ENCODE measurements around the gene TES. TPM values are rescaled to one million over a fixed set of nuclear protein-coding genes. Genes with fewer than 3 reads are reported as not detected.

Gene TES
- total and polyA plus RNA-seq, 9 of the 15 experiments (the other 6 are each of a cell fraction or from before 2014, with no cell fraction given), result 20.7 to 61.6 (median 53.8) TPM

DNA sequence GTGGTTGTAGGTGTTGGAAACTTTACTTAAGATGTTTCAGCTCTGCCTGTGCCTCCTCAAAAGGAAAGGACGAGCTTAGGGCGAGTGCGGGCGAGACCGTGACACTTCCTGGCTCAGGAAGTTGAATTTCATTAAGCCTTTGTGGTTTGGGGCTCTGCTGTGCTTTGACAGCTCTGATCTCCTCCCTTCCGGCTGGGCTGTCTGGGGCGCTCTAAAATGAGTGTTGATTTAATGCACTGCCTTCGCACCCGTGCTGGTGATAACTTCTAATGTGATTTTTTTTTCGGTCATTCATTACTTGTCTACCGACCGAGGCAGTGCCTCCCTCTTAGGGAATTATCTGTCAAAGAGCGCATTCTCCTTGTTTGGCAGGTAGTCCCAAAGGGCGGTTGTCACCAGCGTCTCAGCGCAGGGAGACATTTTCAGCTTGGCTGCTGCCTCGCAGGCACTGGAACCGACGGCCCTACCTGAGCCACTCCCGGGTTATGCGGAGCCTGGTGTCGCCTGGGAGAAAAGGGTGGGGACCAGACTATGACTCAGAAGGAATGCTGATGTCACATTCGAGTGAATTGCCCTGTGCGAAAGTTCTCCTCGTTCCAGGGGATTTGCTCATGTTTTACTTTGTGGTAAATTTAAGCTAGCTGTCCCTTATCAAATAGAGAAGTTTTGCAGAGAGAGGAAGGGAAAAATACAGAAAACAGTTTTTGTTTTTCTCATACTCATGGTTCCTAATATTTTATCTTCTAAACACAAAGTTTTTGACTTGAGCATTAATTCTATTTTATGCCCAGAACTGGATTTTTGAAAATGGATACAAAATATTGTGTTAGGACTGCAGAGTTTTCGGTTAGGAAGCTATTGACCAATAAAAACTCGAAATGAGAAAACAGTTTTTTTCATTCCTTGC is 920 bp downstream of the TES start (continued):
- TF ChIP-seq NR2C2 (CRISPR knock-in tag; IDR thresholded peaks at IDR 0.05) (no peak), NR2C2 (tag; IDR thresholded peaks at IDR 0.05) (peak; percentile 39; the same call in 1 of the 2 replicates), CXXC5 (CRISPR knock-in tag; IDR thresholded peaks at IDR 0.05) (peak; percentile 51), RFX5 (IDR thresholded peaks at IDR 0.05; ENCODE audit: low read depth, low read length) (no peak), PML (IDR thresholded peaks at IDR 0.05; ENCODE audit: low read length) (peak; percentile 83; the same call in 1 of the 2 replicates), ELF1 (tag; IDR thresholded peaks at IDR 0.05) (peak; percentile 14), SNRNP70 (optimal IDR thresholded peaks at IDR 0.05; ENCODE audit: low read depth, low read length) (peak; percentile 72), CREM (IDR thresholded peaks at IDR 0.05; ENCODE audit: low read depth) (peak; percentile 91), BCOR (IDR thresholded peaks at IDR 0.05) (peak; percentile 77), NCOA1 (IDR thresholded peaks at IDR 0.05; ENCODE audit: low read depth) (peak; percentile 35; the same call in 1 of the 2 replicates), PTTG1 (tag; IDR thresholded peaks at IDR 0.05; ENCODE audit: low read depth) (no peak), EP300 (IDR thresholded peaks at IDR 0.05; ENCODE audit: low read length) (peak; percentile 54; the same call in 1 of the 2 replicates), ZBTB7A (IDR thresholded peaks at IDR 0.05; ENCODE audit: borderline replicate concordance, control insufficient read depth, low read depth, low read length) (no peak), POLR3A (IDR thresholded peaks at IDR 0.05; ENCODE audit: borderline replicate concordance, extremely low read depth, insufficient read depth, insufficient read length) (no peak), TAF1 (IDR thresholded peaks at IDR 0.05; ENCODE audit: control insufficient read depth, extremely low read depth, insufficient read depth, low read length, severe bottlenecking) (peak; percentile 79), MAZ (CRISPR knock-in tag; conservative IDR thresholded peaks at IDR 0.05 in 1 of 2, IDR thresholded peaks at IDR 0.05 in 1 of 2) (peak in 1 of 2 experiments; percentile 73; a peak in 3 of 4 replicates), NR1H2 (CRISPR knock-in tag; IDR thresholded peaks at IDR 0.05) (peak; percentile 71; the same call in 1 of the 2 replicates), ETV1 (tag; conservative IDR thresholded peaks at IDR 0.05; ENCODE audit: low read depth) (peak; percentile 100), ZNF785 (CRISPR knock-in tag; IDR thresholded peaks at IDR 0.05) (no peak), RCOR1 (IDR thresholded peaks at IDR 0.05; ENCODE audit: borderline replicate concordance in 1 of 2, low read depth in 2 of 2, low read length in 2 of 2) (peak in 1 of 2 experiments; percentile 48; a peak in 1 of 4 replicates), EZH2 (IDR thresholded peaks at IDR 0.05; ENCODE audit: borderline replicate concordance, low read depth, low read length) (no peak)
- TF ChIP-seq, protein P1, sequence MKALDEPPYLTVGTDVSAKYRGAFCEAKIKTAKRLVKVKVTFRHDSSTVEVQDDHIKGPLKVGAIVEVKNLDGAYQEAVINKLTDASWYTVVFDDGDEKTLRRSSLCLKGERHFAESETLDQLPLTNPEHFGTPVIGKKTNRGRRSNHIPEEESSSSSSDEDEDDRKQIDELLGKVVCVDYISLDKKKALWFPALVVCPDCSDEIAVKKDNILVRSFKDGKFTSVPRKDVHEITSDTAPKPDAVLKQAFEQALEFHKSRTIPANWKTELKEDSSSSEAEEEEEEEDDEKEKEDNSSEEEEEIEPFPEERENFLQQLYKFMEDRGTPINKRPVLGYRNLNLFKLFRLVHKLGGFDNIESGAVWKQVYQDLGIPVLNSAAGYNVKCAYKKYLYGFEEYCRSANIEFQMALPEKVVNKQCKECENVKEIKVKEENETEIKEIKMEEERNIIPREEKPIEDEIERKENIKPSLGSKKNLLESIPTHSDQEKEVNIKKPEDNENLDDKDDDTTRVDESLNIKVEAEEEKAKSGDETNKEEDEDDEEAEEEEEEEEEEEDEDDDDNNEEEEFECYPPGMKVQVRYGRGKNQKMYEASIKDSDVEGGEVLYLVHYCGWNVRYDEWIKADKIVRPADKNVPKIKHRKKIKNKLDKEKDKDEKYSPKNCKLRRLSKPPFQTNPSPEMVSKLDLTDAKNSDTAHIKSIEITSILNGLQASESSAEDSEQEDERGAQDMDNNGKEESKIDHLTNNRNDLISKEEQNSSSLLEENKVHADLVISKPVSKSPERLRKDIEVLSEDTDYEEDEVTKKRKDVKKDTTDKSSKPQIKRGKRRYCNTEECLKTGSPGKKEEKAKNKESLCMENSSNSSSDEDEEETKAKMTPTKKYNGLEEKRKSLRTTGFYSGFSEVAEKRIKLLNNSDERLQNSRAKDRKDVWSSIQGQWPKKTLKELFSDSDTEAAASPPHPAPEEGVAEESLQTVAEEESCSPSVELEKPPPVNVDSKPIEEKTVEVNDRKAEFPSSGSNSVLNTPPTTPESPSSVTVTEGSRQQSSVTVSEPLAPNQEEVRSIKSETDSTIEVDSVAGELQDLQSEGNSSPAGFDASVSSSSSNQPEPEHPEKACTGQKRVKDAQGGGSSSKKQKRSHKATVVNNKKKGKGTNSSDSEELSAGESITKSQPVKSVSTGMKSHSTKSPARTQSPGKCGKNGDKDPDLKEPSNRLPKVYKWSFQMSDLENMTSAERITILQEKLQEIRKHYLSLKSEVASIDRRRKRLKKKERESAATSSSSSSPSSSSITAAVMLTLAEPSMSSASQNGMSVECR (CRISPR knock-in tag; IDR thresholded peaks at IDR 0.05), result peak; percentile 84
- TF ChIP-seq, protein P2, sequence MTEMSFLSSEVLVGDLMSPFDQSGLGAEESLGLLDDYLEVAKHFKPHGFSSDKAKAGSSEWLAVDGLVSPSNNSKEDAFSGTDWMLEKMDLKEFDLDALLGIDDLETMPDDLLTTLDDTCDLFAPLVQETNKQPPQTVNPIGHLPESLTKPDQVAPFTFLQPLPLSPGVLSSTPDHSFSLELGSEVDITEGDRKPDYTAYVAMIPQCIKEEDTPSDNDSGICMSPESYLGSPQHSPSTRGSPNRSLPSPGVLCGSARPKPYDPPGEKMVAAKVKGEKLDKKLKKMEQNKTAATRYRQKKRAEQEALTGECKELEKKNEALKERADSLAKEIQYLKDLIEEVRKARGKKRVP (CRISPR knock-in tag; IDR thresholded peaks at IDR 0.05), result peak; percentile 86

Measured in K562 (cell line).